OCI-LY7 (cell line): Measurements from ENCODE around the gene SLC9C2. TPM values are rescaled to one million over a fixed set of nuclear protein-coding genes. Genes with fewer than 3 reads are reported as not detected.
"Not testable (repeated sequence)": the region's sequence is repeated elsewhere in the genome, so short reads cannot be mapped to it uniquely, and the experiment has no call there.

Experiments used
- BruUV-seq: library from RNA; stranded (reverse); fragments of 400-500 nt; replicated peaks from 2 replicates; lab custom pipeline; 2021; lab: Mats Ljungman, UMichigan
- CTCF ChIA-PET: fragments of 300-600 bp; sonication (Branson Sonifier 250); formaldehyde crosslinking; loops from one replicate; lab custom pipeline; 2022; ENCODE audit warnings: antibody characterized with exemption; ENCODE audit not compliant: unreplicated experiment; lab: Charles Lee
- POLR2A ChIA-PET: fragments of 300-600 bp; sonication (Branson Sonifier 250); formaldehyde crosslinking; loops from one replicate; lab custom pipeline; 2022; ENCODE audit warnings: antibody characterized with exemption; lab: Charles Lee
- DNase-seq: peaks from one replicate; pipeline ENCODE4 v3.0.0-alpha.2; 2015; ENCODE audit warnings: low spot score
- H2AFZ ChIP-seq: fragments of 200-600 bp; sonication (generic), shearing (Covaris generic); 2 replicates; pipeline ENCODE4 v1.6.1; 2014; ENCODE audit warnings: mild to moderate bottlenecking, antibody characterized with exemption, low read length, moderate library complexity
- H3K27ac ChIP-seq: fragments of 200-600 bp; sonication (generic); 2 replicates; pipeline ENCODE4 v1.5.1; 2014; ENCODE audit warnings: mixed run types, low read depth, mild to moderate bottlenecking, moderate library complexity, low read length, inconsistent platforms; ENCODE audit not compliant: poor library complexity, severe bottlenecking
- H3K36me3 ChIP-seq: fragments of 200-600 bp; sonication (generic); 2 replicates; pipeline ENCODE4 v1.6.1; 2014; ENCODE audit warnings: mild to moderate bottlenecking, antibody characterized with exemption, low read length, moderate library complexity, mixed read lengths; ENCODE audit not compliant: insufficient read depth
- H3K4me1 ChIP-seq: fragments of 200-600 bp; sonication (generic); 2 replicates; pipeline ENCODE4 v1.5.1; 2014; ENCODE audit warnings: mild to moderate bottlenecking, low read length; ENCODE audit not compliant: insufficient read depth, poor library complexity, severe bottlenecking
- H3K4me2 ChIP-seq: fragments of 200-600 bp; sonication (generic); 2 replicates; pipeline ENCODE4 v1.6.1; 2014; ENCODE audit warnings: mild to moderate bottlenecking, low read length
- H3K4me3 ChIP-seq: fragments of 200-600 bp; sonication (generic); 2 replicates; pipeline ENCODE4 v1.5.1; 2014; ENCODE audit warnings: mild to moderate bottlenecking, low read depth, low read length; ENCODE audit not compliant: poor library complexity, severe bottlenecking
- H3K79me2 ChIP-seq: fragments of 200-600 bp; sonication (generic); 2 replicates; pipeline ENCODE4 v1.6.1; 2016; ENCODE audit warnings: low read depth, mild to moderate bottlenecking, low read length, moderate library complexity, mixed read lengths; ENCODE audit not compliant: insufficient read depth
- H3K9me2 ChIP-seq: fragments of 200-600 bp; sonication (generic); 2 replicates; pipeline ENCODE4 v1.6.1; 2016; ENCODE audit warnings: mild to moderate bottlenecking, low read length, mixed read lengths; ENCODE audit not compliant: insufficient read depth
- H3K9me3 ChIP-seq: fragments of 200-600 bp; sonication (generic); 2 replicates; pipeline ENCODE4 v1.6.1; 2014; ENCODE audit warnings: mild to moderate bottlenecking, mixed run types, low read length, mixed read lengths
- H4K20me1 ChIP-seq: fragments of 200-600 bp; sonication (generic); 2 replicates; pipeline ENCODE4 v1.6.1; 2014; ENCODE audit warnings: mild to moderate bottlenecking, antibody characterized with exemption, low read length, moderate library complexity, mixed read lengths; ENCODE audit not compliant: insufficient read depth
- EZH2phosphoT487 ChIP-seq: fragments of 200-600 bp; sonication (generic); IDR thresholded peaks from 2 replicates; pipeline ENCODE4 v1.6.1; 2018; ENCODE audit warnings: low read depth, borderline replicate concordance, mild to moderate bottlenecking, mixed run types, antibody characterized with exemption, low read length, moderate library complexity, mixed read lengths
- intact Hi-C: fragments of 100-400 bp; cut with micrococcal nuclease; formaldehyde crosslinking; loops from one replicate; pipeline ENCODE4 v1.10.0; 2022; ENCODE audit not compliant: unreplicated experiment
- total RNA-seq, 2 experiments: library from RNA; depleted of rRNA in 1 of 2; stranded (reverse); fragments of >200 nt in 1 of 2; shearing (Covaris generic) in 1 of 2; gene quantifications; 2 replicates each; pipeline ENCODE4 v1.2.3, GENCODE V29; 2014 to 2022
- TF ChIP-seq, protein P1 (sequence below): fragments of 200-600 bp; sonication (generic); conservative IDR thresholded peaks from 2 replicates; pipeline ENCODE4 v1.5.1; 2014; ENCODE audit warnings: mild to moderate bottlenecking, antibody characterized with exemption, low read length, moderate library complexity, mixed read lengths

SLC9C2 gene
- total RNA-seq, 2 experiments from 2014 or later = not detected

- POLR2A ChIA-PET = interaction anchor here (0.7 kb wide), 1 partner anchor 21 kb away, joined by 7 read pairs; no protein-coding TSS in a partner anchor
These were observed 103.1 kb downstream of the SLC9C2 start for GRCh38 chr1:173499729-173500128.

DNA sequence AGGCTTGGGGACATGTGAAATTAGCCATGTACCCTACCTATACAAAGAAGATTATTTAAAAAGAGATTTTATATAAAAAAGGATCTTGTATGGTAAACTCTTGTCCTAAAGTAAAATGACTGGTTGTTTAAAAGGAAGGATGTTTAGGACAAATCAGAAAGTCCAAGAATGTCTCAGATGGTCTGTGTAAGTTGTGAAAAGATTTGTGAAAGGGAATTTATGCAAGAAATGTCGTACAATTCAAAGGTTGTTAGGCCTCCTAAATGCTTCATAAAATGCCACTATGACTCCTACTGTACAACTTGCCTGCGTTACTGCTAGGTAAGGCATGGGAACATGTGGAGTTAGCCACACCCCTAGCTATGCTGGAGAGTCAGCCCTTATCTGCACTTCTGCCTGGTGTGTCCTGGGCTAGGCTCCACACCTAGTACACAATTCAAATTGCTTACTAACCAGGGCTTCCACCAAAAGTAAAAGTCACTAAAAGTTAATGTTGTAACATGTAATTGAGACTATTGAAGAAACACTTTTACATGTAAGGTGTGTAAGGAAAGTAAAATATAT, 106.0 kb downstream of the SLC9C2 start:
- Histone ChIP-seq H3K4me1 (no peaks in the 10 kb centered on the region), H3K36me3 (no peaks in the 10 kb centered on the region), H3K4me2 (no peak overlapping the region), H3K27ac (no peak overlapping the region), H3K79me2 (no peaks in the 10 kb centered on the region), H4K20me1 (no peaks in the 10 kb centered on the region), H3K9me3 (peaks cover 11% of the 10 kb centered on the region), H3K9me2 (no peaks in the 10 kb centered on the region), H2AFZ (no peak overlapping the region), H3K4me3 (no peak overlapping the region)
- BruUV-seq = no TSS peak
- TF ChIP-seq EZH2phosphoT487 = no peak
- TF ChIP-seq, protein P1, sequence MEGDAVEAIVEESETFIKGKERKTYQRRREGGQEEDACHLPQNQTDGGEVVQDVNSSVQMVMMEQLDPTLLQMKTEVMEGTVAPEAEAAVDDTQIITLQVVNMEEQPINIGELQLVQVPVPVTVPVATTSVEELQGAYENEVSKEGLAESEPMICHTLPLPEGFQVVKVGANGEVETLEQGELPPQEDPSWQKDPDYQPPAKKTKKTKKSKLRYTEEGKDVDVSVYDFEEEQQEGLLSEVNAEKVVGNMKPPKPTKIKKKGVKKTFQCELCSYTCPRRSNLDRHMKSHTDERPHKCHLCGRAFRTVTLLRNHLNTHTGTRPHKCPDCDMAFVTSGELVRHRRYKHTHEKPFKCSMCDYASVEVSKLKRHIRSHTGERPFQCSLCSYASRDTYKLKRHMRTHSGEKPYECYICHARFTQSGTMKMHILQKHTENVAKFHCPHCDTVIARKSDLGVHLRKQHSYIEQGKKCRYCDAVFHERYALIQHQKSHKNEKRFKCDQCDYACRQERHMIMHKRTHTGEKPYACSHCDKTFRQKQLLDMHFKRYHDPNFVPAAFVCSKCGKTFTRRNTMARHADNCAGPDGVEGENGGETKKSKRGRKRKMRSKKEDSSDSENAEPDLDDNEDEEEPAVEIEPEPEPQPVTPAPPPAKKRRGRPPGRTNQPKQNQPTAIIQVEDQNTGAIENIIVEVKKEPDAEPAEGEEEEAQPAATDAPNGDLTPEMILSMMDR = no peak
- POLR2A ChIA-PET = interaction anchor here (1.0 kb wide), 1 partner anchor 12 kb away, joined by 4 read pairs; no protein-coding TSS in a partner anchor
- no peak for DNase-seq
- intact Hi-C loops = no loop called here
- CTCF ChIA-PET = no interaction called here

More at GRCh38 chr1:173499729-173500128, 103.1 kb downstream of the SLC9C2 start:
- H3K4me1 ChIP-seq = no peaks in the 10 kb centered on the region
- H3K36me3 ChIP-seq = no peaks in the 10 kb centered on the region
- no peak overlapping the region for H3K27ac ChIP-seq
- BruUV-seq = no TSS peak
- H3K79me2 ChIP-seq = no peaks in the 10 kb centered on the region
- no peaks in the 10 kb centered on the region for H4K20me1 ChIP-seq
- intact Hi-C loops = no loop called here
- peaks cover 11% of the 10 kb centered on the region for H3K9me3 ChIP-seq
- H3K9me2 ChIP-seq = no peaks in the 10 kb centered on the region
- DNase-seq = no peak
- no peak for TF ChIP-seq EZH2phosphoT487
- TF ChIP-seq, protein P1 = no peak
- no peak overlapping the region for H3K4me3 ChIP-seq
- H3K4me2 ChIP-seq = no peak overlapping the region
- H2AFZ ChIP-seq = no peak overlapping the region
- CTCF ChIA-PET = no interaction called here

DNA sequence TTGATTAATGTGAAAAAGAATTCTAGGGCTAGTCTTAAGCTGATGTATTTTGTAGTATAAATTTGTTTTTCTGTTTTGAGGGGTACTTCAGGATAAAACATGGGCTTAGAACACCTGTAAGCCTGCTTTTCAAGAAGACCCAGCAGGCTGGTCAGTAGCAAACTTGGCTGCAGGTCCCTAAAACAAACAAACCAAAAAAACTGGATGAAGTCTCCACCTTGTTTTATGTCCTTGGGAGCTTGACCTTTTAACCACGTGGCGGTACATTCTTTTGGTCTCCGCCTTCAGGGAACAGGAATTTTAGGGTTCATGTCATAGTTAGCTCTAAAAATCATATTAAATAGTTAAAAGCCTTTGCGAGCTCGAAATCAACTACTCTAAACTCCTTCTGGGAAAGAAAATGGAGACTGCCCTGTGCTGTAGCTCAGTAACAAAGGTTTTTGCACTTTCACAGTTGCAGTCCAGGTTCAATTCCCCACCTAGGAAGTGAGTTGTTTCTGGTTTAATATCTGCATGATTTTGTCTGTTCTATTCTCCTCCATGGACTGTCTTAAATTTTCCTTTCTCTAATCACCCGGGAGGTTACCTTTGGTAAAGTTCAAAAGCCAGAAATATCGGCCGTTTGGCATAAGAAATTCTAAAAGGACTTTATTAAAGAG, 107.1 kb downstream of the SLC9C2 start:
- no peaks in the 10 kb centered on the region for H3K36me3 ChIP-seq
- H3K4me1 ChIP-seq = no peaks in the 10 kb centered on the region
- no peak overlapping the region for H2AFZ ChIP-seq
- no peak overlapping the region for H3K27ac ChIP-seq
- H4K20me1 ChIP-seq = no peaks in the 10 kb centered on the region
- no peak overlapping the region for H3K4me3 ChIP-seq
- BruUV-seq = no TSS peak
- intact Hi-C loops = no loop called here
- peaks cover 11% of the 10 kb centered on the region for H3K9me3 ChIP-seq
- no peaks in the 10 kb centered on the region for H3K79me2 ChIP-seq
- no peaks in the 10 kb centered on the region for H3K9me2 ChIP-seq
- CTCF ChIA-PET = no interaction called here
- TF ChIP-seq, protein P1 = no peak
- TF ChIP-seq EZH2phosphoT487 = no peak
- H3K4me2 ChIP-seq = no peak overlapping the region
- no peak for DNase-seq
- POLR2A ChIA-PET = no interaction called here

GRCh38 chr1:173493125-173493524, 109.7 kb downstream of the SLC9C2 start:
- H3K9me2 ChIP-seq, H3K4me2 ChIP-seq, H2AFZ ChIP-seq, H4K20me1 ChIP-seq, H3K79me2 ChIP-seq, H3K27ac ChIP-seq, BruUV-seq, H3K4me1 ChIP-seq, CTCF ChIA-PET, intact Hi-C loops, H3K4me3 ChIP-seq, DNase-seq, POLR2A ChIA-PET: not testable (repeated sequence)
- Histone ChIP-seq H3K9me3 (peaks cover 11% of the 10 kb centered on the region), H3K36me3 (peaks cover 19% of the 10 kb centered on the region)
